Heart right ventricle (tissue), 16 donors: Measurements from ENCODE around the gene CCL3. TPM values are rescaled to one million over a fixed set of nuclear protein-coding genes. Genes with fewer than 3 reads are reported as not detected.
"Not testable (repeated sequence)": the region's sequence is repeated elsewhere in the genome, so short reads cannot be mapped to it uniquely, and the experiment has no call there.

Experiments used
- ATAC-seq, 8 donors: fragments of 200-7000 bp; cut with Tn5 transposase; one replicate each; pipeline ENCODE4 v1.9.1; 2020; ENCODE audit warnings: mild to moderate bottlenecking in 8 of 8, moderate library complexity in 8 of 8, moderate number of reproducible peaks in 1 of 8
- DNase-seq, 2 donors: peaks; one replicate each; pipeline ENCODE4 v3.0.0-alpha.2; 2020
- H3K27ac ChIP-seq, 10 donors: fragments of 200-600 bp; sonication (generic) in 2 of 10; one replicate each; pipeline versions ENCODE4 v1.5.0 to v1.8.0; 2020 to 2022; ENCODE audit warnings: mild to moderate bottlenecking in 3 of 10
- H3K27me3 ChIP-seq, 7 donors: fragments of 200-600 bp; one replicate each; pipeline ENCODE4 v1.8.0; 2021 to 2022; ENCODE audit warnings: mild to moderate bottlenecking in 2 of 7
- H3K36me3 ChIP-seq, 9 donors: fragments of 200-600 bp; sonication (generic) in 1 of 9; one replicate each; pipeline versions ENCODE4 v1.5.0 to v1.8.0; 2020 to 2022; ENCODE audit warnings: mild to moderate bottlenecking in 2 of 9
- H3K4me1 ChIP-seq, 9 donors: fragments of 200-600 bp; sonication (generic) in 1 of 9; one replicate each; pipeline versions ENCODE4 v1.5.0 to v1.8.0; 2020 to 2022; ENCODE audit warnings: mild to moderate bottlenecking in 4 of 9
- H3K4me3 ChIP-seq, 10 donors: fragments of 200-600 bp; sonication (generic) in 2 of 10; one replicate each; pipeline versions ENCODE4 v1.5.0 to v1.8.0; 2020 to 2022; ENCODE audit warnings: mild to moderate bottlenecking in 7 of 10, moderate library complexity in 2 of 10
- H3K9me3 ChIP-seq, 11 donors: fragments of 200-600 bp in 10 of 11; sonication (generic) in 2 of 11; one replicate each; pipeline versions ENCODE4 v1.5.0 to v1.8.0; 2013 to 2022; ENCODE audit warnings: mild to moderate bottlenecking in 2 of 11, control low read depth in 1 of 11, moderate library complexity in 1 of 11
- whole genome bisulfite sequencing, 2 donors: extraction: QIAGEN DNeasy Blood & Tissue Kit; methylation state at CpG; one replicate each; pipeline ENCODE4 v1.1.7; 2013; ENCODE audit warnings: inconsistent platforms in 1 of 2; 5-methylcytosine and 5-hydroxymethylcytosine counted together
- intact Hi-C, 10 donors: fragments of 100-400 bp; cut with DNase I; formaldehyde crosslinking; loops; one replicate each; pipeline versions ENCODE4 v1.11.1 to v1.14.2; 2022
- polyA plus RNA-seq, 2 donors: library from polyadenylated mRNA; stranded (reverse); fragments of 200-250 nt; gene quantifications; one replicate each; pipeline ENCODE4 v1.2.3, GENCODE V29; 2013
- total RNA-seq, 10 donors: library from RNA; stranded (reverse); fragmentation: NEBNext Ultra II Directional in 3 of 10; extraction: Animal tissue kit (Norgen Biotek cat#: 25700) in 3 of 10; gene quantifications; one replicate each; pipeline versions ENCODE4 v1.2.1 to v1.2.4, GENCODE V29; 2021 to 2023
- TF ChIP-seq, protein P1 (sequence below), 9 donors: fragments of 200-600 bp; sonication (generic) in 2 of 9; IDR thresholded peaks; one replicate each; pipeline versions ENCODE4 v1.5.0 to v1.8.0; 2021 to 2022; ENCODE audit warnings: antibody characterized with exemption in 9 of 9, mild to moderate bottlenecking in 5 of 9, moderate library complexity in 1 of 9
- donor health status: Arrhythmogenic right ventricular cardiomyopathy.
- donor health status: ischemic (EF 13 %, LVEDD 7.1; RV severe dilation, severe dysfunction).
- donor health status: healthy with polysubstance abuse.
- donor health status: DM: no; HTN: yes; CAD: no.
- donor health status: DM: no; HTN: no; CAD: no.
- donor health status: ischemic (EF 25% LVEDD 6.9; RV normal size, moderate dysfunction).
- donor health status: ischemic (EF 25% LVEDD 5.7; RV mildly dilated, moderate dysfunction).
- donor health status: healthy.
- donor health status: DM: yes; HTN: yes; CAD: no.
- donor health status: Ischemic cardiomyopathy.
- donor health status: ischemic (EF 35%, LVEDD 5.7; RV mildly dilated, moderate dysfunction).
- donor health status: nonischemic (EF 11% LVEDD 7.7; RV severe dilation, severe dysfunction).
- donor health status: DM: yes; HTN: yes; CAD: no.
- donor health status: PGD.
- donor health status: ischemic (EF 29% LVEDD 5.4; RV normal size, mild dysfunction).
- donor health status: nonischemic (EF 23%, LVEDD 6.1; RV moderate dilation, normal function).

Gene CCL3
- total and polyA plus RNA-seq, 12 donors = 0.24 to 12.3 (median 0.68) TPM; not detected in 4

- Histone ChIP-seq H3K36me3 (no peaks in the 10 kb centered on the region), H3K27me3 (peaks cover 0 to 8% (median 5%) of the 10 kb centered on the region in 7 donors), H3K9me3 (no peaks in the 10 kb centered on the region), H3K4me3 (no peak overlapping the region), H3K27ac (peak overlapping the region in 1 of 10 donors; percentile 34), H3K4me1 (peaks cover 0 to 56% (median 0%) of the 10 kb centered on the region in 9 donors)
- intact Hi-C loops = loop anchor here in 1 of 10 donors (10.0 kb wide), 1 partner anchor 59 kb away; no protein-coding TSS in a partner anchor
- ATAC-seq (peak in 6 of 8 donors; percentile 48 to 70 (median 64)), DNase-seq (no peak)
- WGBS, 2 donors = 40 to 47% methylated on average over 1 of the region's 1 CpG
- TF ChIP-seq, protein P1, sequence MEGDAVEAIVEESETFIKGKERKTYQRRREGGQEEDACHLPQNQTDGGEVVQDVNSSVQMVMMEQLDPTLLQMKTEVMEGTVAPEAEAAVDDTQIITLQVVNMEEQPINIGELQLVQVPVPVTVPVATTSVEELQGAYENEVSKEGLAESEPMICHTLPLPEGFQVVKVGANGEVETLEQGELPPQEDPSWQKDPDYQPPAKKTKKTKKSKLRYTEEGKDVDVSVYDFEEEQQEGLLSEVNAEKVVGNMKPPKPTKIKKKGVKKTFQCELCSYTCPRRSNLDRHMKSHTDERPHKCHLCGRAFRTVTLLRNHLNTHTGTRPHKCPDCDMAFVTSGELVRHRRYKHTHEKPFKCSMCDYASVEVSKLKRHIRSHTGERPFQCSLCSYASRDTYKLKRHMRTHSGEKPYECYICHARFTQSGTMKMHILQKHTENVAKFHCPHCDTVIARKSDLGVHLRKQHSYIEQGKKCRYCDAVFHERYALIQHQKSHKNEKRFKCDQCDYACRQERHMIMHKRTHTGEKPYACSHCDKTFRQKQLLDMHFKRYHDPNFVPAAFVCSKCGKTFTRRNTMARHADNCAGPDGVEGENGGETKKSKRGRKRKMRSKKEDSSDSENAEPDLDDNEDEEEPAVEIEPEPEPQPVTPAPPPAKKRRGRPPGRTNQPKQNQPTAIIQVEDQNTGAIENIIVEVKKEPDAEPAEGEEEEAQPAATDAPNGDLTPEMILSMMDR (IDR thresholded peaks at IDR 0.05) = no peak
These were observed 4.2 kb downstream of the CCL3 start for GRCh38 chr17:36085765-36086164.

DNA sequence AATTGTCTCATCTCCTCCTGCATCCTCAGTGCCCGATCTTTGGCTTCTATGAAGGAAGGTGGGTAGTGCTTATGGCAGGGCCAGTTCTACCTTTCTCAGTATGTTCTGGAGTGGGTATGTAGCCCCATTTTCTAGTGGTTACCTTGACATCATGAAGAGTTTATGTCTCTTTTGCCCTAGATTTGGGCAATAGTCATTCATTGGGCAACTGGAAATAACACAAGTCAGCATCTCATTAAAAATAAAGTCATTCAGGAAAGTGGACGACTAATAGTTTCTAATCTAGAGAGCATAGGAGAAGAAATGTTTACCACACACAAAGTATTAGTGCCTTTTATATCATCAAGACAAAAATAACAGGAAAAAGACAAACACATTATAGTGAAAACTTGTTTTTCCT, 6.3 kb downstream of the CCL3 start:
- intact Hi-C loops = loop anchor here in 1 of 10 donors (10.0 kb wide), 1 partner anchor 61 kb away; no protein-coding TSS in a partner anchor
- H3K4me3 ChIP-seq, H3K36me3 ChIP-seq, H3K27ac ChIP-seq, DNase-seq, H3K27me3 ChIP-seq, ATAC-seq, H3K9me3 ChIP-seq: not testable (repeated sequence)
- peaks cover 0 to 41% (median 0%) of the 10 kb centered on the region in 9 donors for H3K4me1 ChIP-seq
- WGBS, 2 donors = 85% methylated on average over 2 of the region's 2 CpGs

DNA sequence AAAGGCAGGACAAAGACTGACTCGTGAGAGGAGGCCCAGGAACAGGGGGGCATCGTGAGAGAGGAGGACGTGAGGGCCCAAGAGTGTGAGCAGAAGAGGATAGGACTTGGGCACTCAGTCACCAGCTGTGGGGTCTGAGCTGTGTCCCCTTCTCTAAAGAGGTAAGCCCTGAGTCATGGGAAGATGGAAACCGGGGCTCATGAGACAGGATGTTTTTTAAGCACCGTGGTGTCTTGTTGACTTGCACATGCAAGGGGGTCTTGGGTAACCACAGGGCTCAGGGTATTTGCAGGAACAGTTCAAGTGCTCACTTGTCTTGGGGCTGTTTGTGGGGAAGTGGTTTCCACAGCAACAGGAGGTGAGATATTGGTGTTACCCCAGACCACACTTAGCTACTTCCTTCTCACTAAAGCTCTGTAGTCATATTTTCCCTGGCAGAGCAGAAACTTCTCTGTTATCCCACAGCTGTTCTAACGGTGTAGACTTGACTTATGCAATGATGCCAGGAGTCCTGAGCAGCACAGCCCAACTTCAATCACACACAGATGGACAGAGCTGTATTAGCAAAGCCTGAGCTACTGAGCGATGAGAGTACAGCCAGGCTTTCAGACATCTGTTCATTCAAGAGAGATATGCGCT, 7.3 kb downstream of the CCL3 start:
- 65 to 68% methylated on average over 7 of the region's 8 CpGs for WGBS, 2 donors

DNA sequence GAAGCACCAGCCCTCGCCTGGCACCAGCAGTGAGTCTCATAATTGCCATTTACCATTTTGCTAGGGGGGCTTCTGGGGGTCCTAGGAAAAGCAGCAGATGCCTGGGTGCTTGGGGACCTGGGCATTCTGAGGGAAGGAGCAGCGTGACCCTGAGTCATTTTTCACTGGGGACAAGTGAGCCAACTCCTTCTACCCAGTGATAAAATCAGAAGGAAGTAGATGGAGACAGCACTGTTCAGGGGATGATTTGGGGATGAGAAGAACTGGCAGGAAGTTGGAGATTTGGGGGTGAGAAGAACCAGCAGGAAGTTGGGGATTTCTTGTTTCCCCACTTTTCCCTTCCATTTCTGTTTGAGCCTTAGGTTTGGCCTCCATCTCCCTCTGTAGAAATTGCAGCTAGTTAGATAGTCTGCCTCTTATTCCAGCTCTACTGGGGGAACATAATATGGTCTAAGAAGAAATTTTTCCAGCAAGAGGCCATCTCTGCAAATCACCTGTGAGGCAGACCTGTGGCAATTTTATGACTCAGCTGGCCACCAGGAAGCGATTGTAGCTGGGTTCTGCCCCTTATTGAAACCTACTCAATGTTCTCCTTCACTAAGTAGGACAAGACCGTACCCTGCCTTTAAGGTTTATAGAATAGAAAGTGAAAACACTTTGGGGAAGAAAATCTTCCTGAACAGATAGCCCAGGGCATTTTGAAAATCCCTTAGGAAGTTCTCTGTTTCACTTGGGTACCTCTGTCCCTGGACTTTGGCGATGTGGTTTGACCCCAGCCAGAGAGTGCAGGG, 8.1 kb downstream of the CCL3 start:
- WGBS, 2 donors = 79 to 91% methylated on average over 5 of the region's 5 CpGs
- not testable (repeated sequence) for H3K4me3 ChIP-seq, DNase-seq, H3K36me3 ChIP-seq, H3K27me3 ChIP-seq, ATAC-seq
- intact Hi-C loops = loop anchor here in 1 of 10 donors (10.0 kb wide), 1 partner anchor 63 kb away; no protein-coding TSS in a partner anchor
- H3K27ac ChIP-seq = peak overlapping the region in 1 of 10 donors; percentile 79
- peaks cover 0 to 41% (median 0%) of the 10 kb centered on the region in 9 donors for H3K4me1 ChIP-seq
- H3K9me3 ChIP-seq = peaks cover 0 to 10% (median 0%) of the 10 kb centered on the region in 11 donors

More for the DNA sequence above, 7.3 kb downstream of the CCL3 start:
- H3K27me3 ChIP-seq, H3K4me3 ChIP-seq, H3K9me3 ChIP-seq, H3K36me3 ChIP-seq, DNase-seq: not testable (repeated sequence)
- Histone ChIP-seq H3K27ac (peak overlapping the region in 1 of 10 donors; percentile 79), H3K4me1 (peaks cover 0 to 41% (median 0%) of the 10 kb centered on the region in 9 donors)
- peak; percentile 65 to 87 (median 78) for ATAC-seq
- intact Hi-C loops = loop anchor here in 1 of 10 donors (10.0 kb wide), 1 partner anchor 62 kb away; no protein-coding TSS in a partner anchor

- Histone ChIP-seq H3K27ac (no peak overlapping the region), H3K36me3 (no peaks in the 10 kb centered on the region), H3K4me1 (peaks cover 0 to 13% (median 0%) of the 10 kb centered on the region in 9 donors), H3K4me3 (no peak overlapping the region), H3K9me3 (peaks cover 0 to 11% (median 0%) of the 10 kb centered on the region in 11 donors), H3K27me3 (peaks cover 0 to 8% (median 0%) of the 10 kb centered on the region in 7 donors)
- intact Hi-C loops = loop anchor here in 6 of 10 donors (5.0 to 10.0 kb wide), 4 partner anchors 97 to 110 kb away; no protein-coding TSS in a partner anchor
- no peak for DNase-seq
- TF ChIP-seq, protein P1 (IDR thresholded peaks at IDR 0.05) = no peak
- WGBS, 2 donors = 85 to 92% methylated on average over 1 of the region's 1 CpG
- no peak for ATAC-seq
These were observed 15.6 kb downstream of the CCL3 start for GRCh38 chr17:36074365-36074764.
